Measurements from ENCODE around the gene CNOT9.

The CNOT9 gene

DNA sequence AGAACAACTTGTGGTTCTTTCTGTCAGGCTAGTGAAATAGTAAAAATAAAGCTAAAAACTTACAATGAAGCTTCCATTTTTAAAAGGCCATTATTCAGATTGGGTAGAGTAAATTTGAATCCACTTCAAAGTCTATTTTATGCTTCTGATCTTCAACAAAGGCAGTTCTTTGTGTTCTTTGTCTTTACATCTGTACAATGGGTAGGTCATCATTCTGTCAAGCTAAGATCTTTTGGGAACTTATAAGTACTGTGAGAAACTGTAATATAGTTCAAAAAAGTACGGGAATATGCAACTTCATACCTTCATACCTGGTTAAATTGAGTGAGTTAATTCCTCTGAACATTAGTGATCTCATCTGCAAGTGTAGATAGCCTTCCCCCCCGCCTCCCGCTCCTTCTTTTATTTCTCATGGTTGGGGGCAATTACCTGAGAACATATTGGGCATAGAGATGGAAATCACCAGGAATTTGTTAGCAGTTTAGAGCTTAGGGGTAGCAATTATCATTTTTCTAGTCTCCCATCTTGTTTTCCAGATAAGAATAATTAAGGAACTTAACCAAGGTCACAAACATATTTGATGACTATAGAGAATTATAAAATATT lies 9.7 kb downstream of the CNOT9 start:
- H3K36me3 ChIP-seq (ENCODE audit: control insufficient read depth, insufficient read depth, low read length): peaks cover 51% of the 10 kb centered on the region
- H3K9me3 ChIP-seq (ENCODE audit: control insufficient read depth, insufficient read depth, low read depth, low read length): no peaks in the 10 kb centered on the region
- H3K4me1 ChIP-seq (ENCODE audit: control insufficient read depth, insufficient read depth, low read length): peaks cover 14% of the 10 kb centered on the region
- H3K27ac ChIP-seq (ENCODE audit: low read depth, low read length): no peak overlapping the region
- no peak overlapping the region for H3K9ac ChIP-seq (ENCODE audit: low read length)
- H3K27me3 ChIP-seq (ENCODE audit: control insufficient read depth, insufficient read depth, low read length): no peaks in the 10 kb centered on the region
- H3K4me3 ChIP-seq (ENCODE audit: low read depth, low read length): no peak overlapping the region; the same call in 1 of the 2 replicates

GRCh38 chr2:218582076-218582475 lies 13.4 kb downstream of the CNOT9 start:
- Histone ChIP-seq H3K36me3 (ENCODE audit: control insufficient read depth, insufficient read depth, low read length) (peaks cover 65% of the 10 kb centered on the region), H3K9ac (ENCODE audit: low read length) (no peak overlapping the region), H3K27ac (ENCODE audit: low read depth, low read length) (no peak overlapping the region)

GRCh38 chr2:218583983-218584850 lies 15.6 kb downstream of the CNOT9 start:
- H3K9ac ChIP-seq (ENCODE audit: low read length): no peak overlapping the region
- H3K4me1 ChIP-seq (ENCODE audit: control insufficient read depth, insufficient read depth, low read length): no peaks in the 10 kb centered on the region
- H3K9me3 ChIP-seq (ENCODE audit: control insufficient read depth, insufficient read depth, low read depth, low read length): no peaks in the 10 kb centered on the region
- H3K27me3 ChIP-seq (ENCODE audit: control insufficient read depth, insufficient read depth, low read length): no peaks in the 10 kb centered on the region
- no peak overlapping the region for H3K4me3 ChIP-seq (ENCODE audit: low read depth, low read length)
- H3K27ac ChIP-seq (ENCODE audit: low read depth, low read length): no peak overlapping the region
- peaks cover 85% of the 10 kb centered on the region for H3K36me3 ChIP-seq (ENCODE audit: control insufficient read depth, insufficient read depth, low read length)

More at GRCh38 chr2:218582076-218582475, 13.4 kb downstream of the CNOT9 start:
- H3K9me3 ChIP-seq (ENCODE audit: control insufficient read depth, insufficient read depth, low read depth, low read length): no peaks in the 10 kb centered on the region
- H3K27me3 ChIP-seq (ENCODE audit: control insufficient read depth, insufficient read depth, low read length): no peaks in the 10 kb centered on the region
- peaks cover 14% of the 10 kb centered on the region for H3K4me1 ChIP-seq (ENCODE audit: control insufficient read depth, insufficient read depth, low read length)
- no peak overlapping the region for H3K4me3 ChIP-seq (ENCODE audit: low read depth, low read length)

DNA sequence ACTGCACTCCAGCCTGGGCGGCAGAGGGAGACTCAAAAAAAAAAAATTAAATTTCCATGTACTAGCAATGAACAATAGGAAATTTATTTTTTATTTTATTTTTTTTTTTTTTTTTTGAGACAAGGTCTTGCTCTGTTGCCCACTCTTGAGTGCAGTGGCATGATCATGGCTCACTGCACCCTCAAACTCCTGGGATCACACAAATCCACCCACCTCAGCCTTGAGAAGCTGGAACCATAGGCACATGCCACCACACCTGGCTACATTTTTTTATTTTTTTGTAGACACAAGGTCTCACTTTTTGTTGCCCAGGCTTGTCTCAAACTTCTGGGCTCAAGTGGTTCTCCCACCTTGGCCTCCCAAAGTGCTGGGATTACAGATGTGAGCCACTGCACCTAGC lies 16.9 kb downstream of the CNOT9 start:
- Histone ChIP-seq H3K4me1 (ENCODE audit: control insufficient read depth, insufficient read depth, low read length) (no peaks in the 10 kb centered on the region), H3K27ac (ENCODE audit: low read depth, low read length) (no peak overlapping the region), H3K9me3 (ENCODE audit: control insufficient read depth, insufficient read depth, low read depth, low read length) (no peaks in the 10 kb centered on the region), H3K27me3 (ENCODE audit: control insufficient read depth, insufficient read depth, low read length) (no peaks in the 10 kb centered on the region), H3K9ac (ENCODE audit: low read length) (no peak overlapping the region), H3K36me3 (ENCODE audit: control insufficient read depth, insufficient read depth, low read length) (peaks cover 92% of the 10 kb centered on the region), H3K4me3 (ENCODE audit: low read depth, low read length) (no peak overlapping the region)

DNA sequence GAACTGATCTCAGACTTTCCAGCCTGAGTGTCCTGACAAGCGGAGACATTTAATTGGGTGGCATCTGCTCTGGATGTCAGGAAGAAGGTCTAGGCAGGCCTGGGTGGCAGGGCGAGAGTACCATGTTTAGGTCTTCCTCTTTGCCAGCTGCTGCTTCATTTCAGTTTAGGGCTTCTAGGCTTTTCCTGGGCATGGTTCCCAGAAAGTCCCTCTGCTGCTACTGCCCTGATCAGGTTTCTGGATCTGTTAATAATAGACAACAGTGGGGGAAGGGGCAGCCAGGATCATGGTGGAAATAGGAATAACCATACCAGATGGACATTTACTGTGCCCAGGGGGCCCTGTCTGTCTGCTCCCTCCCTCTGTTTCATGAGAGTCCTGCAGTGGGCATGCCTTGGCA lies 36.8 kb downstream of the CNOT9 start:
- Histone ChIP-seq H3K4me1 (ENCODE audit: control insufficient read depth, insufficient read depth, low read length) (peaks cover 13% of the 10 kb centered on the region), H3K4me3 (ENCODE audit: low read depth, low read length) (no peak overlapping the region), H3K9me3 (ENCODE audit: control insufficient read depth, insufficient read depth, low read depth, low read length) (no peaks in the 10 kb centered on the region), H3K27me3 (ENCODE audit: control insufficient read depth, insufficient read depth, low read length) (no peaks in the 10 kb centered on the region), H3K27ac (ENCODE audit: low read depth, low read length) (no peak overlapping the region), H3K9ac (ENCODE audit: low read length) (no peak overlapping the region), H3K36me3 (ENCODE audit: control insufficient read depth, insufficient read depth, low read length) (no peaks in the 10 kb centered on the region)

DNA sequence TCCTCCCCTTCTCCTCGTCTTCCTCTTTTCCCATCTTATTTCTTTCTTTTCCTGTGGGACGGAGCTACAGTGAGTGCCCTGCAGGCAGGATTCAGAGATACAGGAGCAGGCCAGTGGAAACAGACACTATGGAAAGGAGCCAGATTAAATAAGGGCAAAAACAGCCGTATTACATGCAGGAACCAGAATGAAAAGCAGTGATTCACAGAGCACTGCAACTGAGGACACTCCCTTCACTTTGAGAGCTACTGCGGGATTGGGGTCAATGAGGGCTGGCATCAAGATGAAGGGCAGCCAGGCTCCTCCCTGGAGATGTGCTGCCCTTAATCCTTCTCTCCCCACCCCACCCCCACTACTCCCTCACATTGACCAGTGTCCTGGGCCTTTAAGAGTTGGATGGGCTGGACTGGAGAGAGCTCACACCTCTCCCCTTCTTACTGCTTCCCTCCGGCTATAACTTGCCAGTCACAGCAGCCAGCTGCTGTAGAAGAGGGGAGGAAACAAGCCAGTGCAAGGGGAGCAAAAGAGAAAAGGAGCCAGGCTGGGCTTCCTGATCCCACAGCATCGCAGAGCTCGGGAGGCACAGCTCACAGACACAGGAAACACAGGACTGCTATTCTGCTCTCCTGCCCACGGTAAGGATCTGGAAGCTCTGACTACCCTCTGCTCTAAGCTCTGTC lies 38.9 kb downstream of the CNOT9 start, which contains the start of gene PLCD4:
PLCD4 (plus strand) TSS at position 464 of the 680 bp plus-strand sequence. CDS start 7,841 bp downstream, outside the sequence.
- Histone ChIP-seq H3K4me1 (ENCODE audit: control insufficient read depth, insufficient read depth, low read length) (peaks cover 13% of the 10 kb centered on the region), H3K9ac (ENCODE audit: low read length) (peak within 1 kb of the TSS; percentile 22), H3K4me3 (ENCODE audit: low read depth, low read length) (peak within 1 kb of the TSS; percentile 8; the same call in 1 of the 2 replicates), H3K27ac (ENCODE audit: low read depth, low read length) (no peak within 1 kb of the TSS), H3K36me3 (ENCODE audit: control insufficient read depth, insufficient read depth, low read length) (no peaks in the 10 kb centered on the region), H3K9me3 (ENCODE audit: control insufficient read depth, insufficient read depth, low read depth, low read length) (no peaks in the 10 kb centered on the region), H3K27me3 (ENCODE audit: control insufficient read depth, insufficient read depth, low read length) (no peaks in the 10 kb centered on the region)

DNA sequence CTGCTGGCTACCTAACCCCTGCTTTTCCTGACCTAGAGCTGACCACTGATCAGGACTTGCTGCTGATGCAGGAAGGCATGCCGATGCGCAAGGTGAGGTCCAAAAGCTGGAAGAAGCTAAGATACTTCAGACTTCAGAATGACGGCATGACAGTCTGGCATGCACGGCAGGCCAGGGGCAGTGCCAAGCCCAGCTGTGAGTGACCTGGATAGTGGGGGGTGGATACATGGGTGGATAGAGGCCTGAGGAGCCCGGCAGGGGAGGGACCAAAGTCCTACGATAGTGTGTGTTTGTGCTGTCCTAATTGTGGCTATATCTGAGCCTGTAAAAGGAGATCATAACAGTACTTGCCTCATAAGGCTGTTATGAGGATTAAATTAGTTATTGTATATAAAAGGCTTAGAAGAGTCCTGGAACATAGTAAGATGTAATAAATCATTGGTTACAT lies 47.3 kb downstream of the CNOT9 start:
- no peak overlapping the region for H3K4me3 ChIP-seq (ENCODE audit: low read depth, low read length)
- no peak overlapping the region for H3K27ac ChIP-seq (ENCODE audit: low read depth, low read length)

GRCh38 chr2:218618102-218618860 lies 49.6 kb downstream of the CNOT9 start:
- H3K27ac ChIP-seq (ENCODE audit: low read depth, low read length): no peak overlapping the region
- peaks cover 7% of the 10 kb centered on the region; the same call in 1 of the 2 replicates for H3K4me1 ChIP-seq (ENCODE audit: control insufficient read depth, insufficient read depth, low read length)

More for the DNA sequence above, 47.3 kb downstream of the CNOT9 start:
- H3K36me3 ChIP-seq (ENCODE audit: control insufficient read depth, insufficient read depth, low read length): no peaks in the 10 kb centered on the region
- no peak overlapping the region for H3K9ac ChIP-seq (ENCODE audit: low read length)
- no peaks in the 10 kb centered on the region for H3K9me3 ChIP-seq (ENCODE audit: control insufficient read depth, insufficient read depth, low read depth, low read length)
- no peaks in the 10 kb centered on the region for H3K27me3 ChIP-seq (ENCODE audit: control insufficient read depth, insufficient read depth, low read length)
- no peaks in the 10 kb centered on the region for H3K4me1 ChIP-seq (ENCODE audit: control insufficient read depth, insufficient read depth, low read length)

GRCh38 chr2:218621007-218621406 lies 52.4 kb downstream of the CNOT9 start:
- Histone ChIP-seq H3K9me3 (ENCODE audit: control insufficient read depth, insufficient read depth, low read depth, low read length) (no peaks in the 10 kb centered on the region), H3K36me3 (ENCODE audit: control insufficient read depth, insufficient read depth, low read length) (no peaks in the 10 kb centered on the region), H3K4me3 (ENCODE audit: low read depth, low read length) (no peak overlapping the region), H3K4me1 (ENCODE audit: control insufficient read depth, insufficient read depth, low read length) (peaks cover 7% of the 10 kb centered on the region; the same call in 1 of the 2 replicates), H3K9ac (ENCODE audit: low read length) (no peak overlapping the region), H3K27ac (ENCODE audit: low read depth, low read length) (no peak overlapping the region), H3K27me3 (ENCODE audit: control insufficient read depth, insufficient read depth, low read length) (no peaks in the 10 kb centered on the region)

More at GRCh38 chr2:218618102-218618860, 49.6 kb downstream of the CNOT9 start:
- no peaks in the 10 kb centered on the region for H3K36me3 ChIP-seq (ENCODE audit: control insufficient read depth, insufficient read depth, low read length)
- H3K9ac ChIP-seq (ENCODE audit: low read length): no peak overlapping the region
- H3K9me3 ChIP-seq (ENCODE audit: control insufficient read depth, insufficient read depth, low read depth, low read length): no peaks in the 10 kb centered on the region
- no peaks in the 10 kb centered on the region for H3K27me3 ChIP-seq (ENCODE audit: control insufficient read depth, insufficient read depth, low read length)
- H3K4me3 ChIP-seq (ENCODE audit: low read depth, low read length): no peak overlapping the region

DNA sequence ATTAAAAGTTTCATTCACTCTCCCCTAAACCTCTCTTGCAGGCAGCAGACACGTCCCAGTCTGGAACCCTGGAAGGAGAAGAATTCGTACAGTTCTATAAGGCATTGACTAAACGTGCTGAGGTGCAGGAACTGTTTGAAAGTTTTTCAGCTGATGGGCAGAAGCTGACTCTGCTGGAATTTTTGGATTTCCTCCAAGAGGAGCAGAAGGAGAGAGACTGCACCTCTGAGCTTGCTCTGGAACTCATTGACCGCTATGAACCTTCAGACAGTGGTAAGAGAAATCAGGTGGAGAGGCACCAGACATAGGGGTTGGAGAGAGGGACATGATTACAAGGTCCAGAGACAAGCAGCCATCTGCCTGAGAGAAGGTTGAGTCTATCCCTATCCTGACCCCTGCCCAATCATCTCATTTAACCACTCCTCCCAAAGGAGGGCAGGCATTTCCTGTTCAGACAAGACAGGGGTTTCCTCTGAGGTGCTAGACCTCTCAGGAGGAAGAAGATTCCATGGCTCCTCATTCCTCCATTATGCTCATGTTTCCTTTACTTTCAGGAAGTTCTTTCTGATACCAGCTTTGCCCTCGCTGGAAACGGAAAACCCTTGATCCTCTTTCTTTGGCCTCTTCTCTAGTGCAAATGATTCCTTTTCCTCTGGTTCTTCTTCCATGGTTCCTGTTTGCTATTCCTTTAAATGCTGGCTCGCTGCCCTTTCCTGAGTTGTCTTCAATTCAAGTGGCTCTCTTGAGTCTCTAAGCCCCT lies 54.1 kb downstream of the CNOT9 start:
- no peaks in the 10 kb centered on the region for H3K27me3 ChIP-seq (ENCODE audit: control insufficient read depth, insufficient read depth, low read length)
- peaks cover 7% of the 10 kb centered on the region; the same call in 1 of the 2 replicates for H3K4me1 ChIP-seq (ENCODE audit: control insufficient read depth, insufficient read depth, low read length)
- no peak overlapping the region for H3K4me3 ChIP-seq (ENCODE audit: low read depth, low read length)
- no peaks in the 10 kb centered on the region for H3K36me3 ChIP-seq (ENCODE audit: control insufficient read depth, insufficient read depth, low read length)
- no peak overlapping the region for H3K27ac ChIP-seq (ENCODE audit: low read depth, low read length)
- no peaks in the 10 kb centered on the region for H3K9me3 ChIP-seq (ENCODE audit: control insufficient read depth, insufficient read depth, low read depth, low read length)
- H3K9ac ChIP-seq (ENCODE audit: low read length): no peak overlapping the region

Measured in HUES6 (cell line).